ENCODE results near the gene ANKRD31. TPM values are rescaled to one million over a fixed set of nuclear protein-coding genes. Genes with fewer than 3 reads are reported as not detected.

Gene ANKRD31
- polyA plus RNA-seq, 2 of the 4 experiments (the other 2 are of a cell fraction): 0.15 to 0.49 TPM

- TF ChIP-seq ATOH8 (CRISPR knock-in tag; IDR thresholded peaks at IDR 0.05; ENCODE audit: low read depth) (no peak), MAX (IDR thresholded peaks at IDR 0.05) (no peak), ESRRA (IDR thresholded peaks at IDR 0.05; ENCODE audit: borderline replicate concordance, low read length) (no peak)
Observed at GRCh38 chr5:75028090-75028489, 208.6 kb downstream of the ANKRD31 start (continued).

- no peaks in the 10 kb centered on the region for H3K9me3 ChIP-seq
- no peak for FAIRE-seq
- no peak overlapping the region for H3K4me3 ChIP-seq
- H3K27ac ChIP-seq: no peak overlapping the region
- H3K4me1 ChIP-seq: no peaks in the 10 kb centered on the region
- 47% methylated on average over 9 of the region's 9 CpGs for WGBS (ENCODE audit: missing lambda C conversion rate)
- CTCF ChIA-PET: interaction anchor here (0.5 to 1.7 kb wide), 3 partner anchors 14 to 57 kb away, joined by 4 to 8 read pairs (median 6); no protein-coding TSS in a partner anchor
- no peak for ATAC-seq
- TF ChIP-seq ESRRA (IDR thresholded peaks at IDR 0.05; ENCODE audit: borderline replicate concordance, low read length): no peak
- TF ChIP-seq PHF8 (IDR thresholded peaks at IDR 0.05; ENCODE audit: borderline replicate concordance, low read depth): no peak
- TF ChIP-seq JUN (IDR thresholded peaks at IDR 0.05): no peak
- no peak overlapping the region for H3K4me2 ChIP-seq
- no peak for DNase-seq (ENCODE audit: low read depth in 1 of 2, low spot score in 1 of 2)
- POLR2A ChIA-PET: no interaction called here
Observed at GRCh38 chr5:75023368-75024159, 213.1 kb downstream of the ANKRD31 start.

DNA sequence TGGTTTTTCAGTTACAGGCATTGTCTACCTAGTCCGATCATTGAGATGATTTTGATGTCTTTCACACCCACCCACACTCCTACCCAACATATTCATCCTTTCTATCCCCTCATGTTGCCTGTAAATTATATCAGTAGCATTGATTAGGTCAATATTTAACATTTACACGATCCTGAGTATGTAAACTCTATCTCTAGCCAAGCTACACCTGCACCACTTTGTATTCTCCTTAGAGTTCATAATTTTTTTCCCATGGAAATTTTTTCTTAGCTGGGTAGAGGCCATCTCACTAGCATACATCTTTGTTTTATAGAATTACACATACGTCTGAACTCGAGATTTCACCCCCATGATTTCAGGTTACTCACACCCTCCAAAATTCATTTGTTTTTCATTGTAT lies 214.9 kb downstream of the ANKRD31 start:
- ChIA-PET POLR2A (no interaction called here), CTCF (interaction anchor here (1.7 kb wide), 1 partner anchor 28 kb away, joined by 8 read pairs; no protein-coding TSS in a partner anchor)
- WGBS (ENCODE audit: missing lambda C conversion rate): 42% methylated on average over 4 of the region's 4 CpGs
- FAIRE-seq (no peak), DNase-seq (ENCODE audit: low read depth in 1 of 2, low spot score in 1 of 2) (no peak), ATAC-seq (no peak)
- Histone ChIP-seq H3K9me3 (no peaks in the 10 kb centered on the region), H3K27ac (no peak overlapping the region), H3K4me2 (no peak overlapping the region), H3K4me3 (no peak overlapping the region), H3K4me1 (no peaks in the 10 kb centered on the region)
- TF ChIP-seq, protein P1, sequence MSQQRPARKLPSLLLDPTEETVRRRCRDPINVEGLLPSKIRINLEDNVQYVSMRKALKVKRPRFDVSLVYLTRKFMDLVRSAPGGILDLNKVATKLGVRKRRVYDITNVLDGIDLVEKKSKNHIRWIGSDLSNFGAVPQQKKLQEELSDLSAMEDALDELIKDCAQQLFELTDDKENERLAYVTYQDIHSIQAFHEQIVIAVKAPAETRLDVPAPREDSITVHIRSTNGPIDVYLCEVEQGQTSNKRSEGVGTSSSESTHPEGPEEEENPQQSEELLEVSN (IDR thresholded peaks at IDR 0.05; ENCODE audit: borderline replicate concordance, low read depth): no peak
- no peak for TF ChIP-seq ZFP36 (IDR thresholded peaks at IDR 0.05; ENCODE audit: borderline replicate concordance, partially characterized antibody)
- TF ChIP-seq FOSL2 (IDR thresholded peaks at IDR 0.05): no peak
- no peak for TF ChIP-seq FOSL2 (CRISPR knock-in tag; IDR thresholded peaks at IDR 0.05)
- TF ChIP-seq NFE2L2 (conservative IDR thresholded peaks at IDR 0.05; ENCODE audit: low read length): no peak
- no peak for TF ChIP-seq MAX (IDR thresholded peaks at IDR 0.05)
- TF ChIP-seq SREBF2 (IDR thresholded peaks at IDR 0.05): no peak
- no peak for TF ChIP-seq ZC3H11A (IDR thresholded peaks at IDR 0.05)
- no peak for TF ChIP-seq FOSB (CRISPR knock-in tag; IDR thresholded peaks at IDR 0.05)
- no peak for TF ChIP-seq RCOR1 (IDR thresholded peaks at IDR 0.05; ENCODE audit: low read depth, low read length)
- TF ChIP-seq HOXB5 (CRISPR knock-in tag; IDR thresholded peaks at IDR 0.05): no peak
- TF ChIP-seq CEBPB (IDR thresholded peaks at IDR 0.05): no peak
- no peak for TF ChIP-seq EHF (CRISPR knock-in tag; IDR thresholded peaks at IDR 0.05)
- no peak for TF ChIP-seq KDM1A (IDR thresholded peaks at IDR 0.05; ENCODE audit: low read depth)
- no peak for TF ChIP-seq ESRRA (IDR thresholded peaks at IDR 0.05; ENCODE audit: borderline replicate concordance, low read length)

- Histone ChIP-seq H3K4me2 (no peak overlapping the region), H3K9me3 (no peaks in the 10 kb centered on the region), H3K4me3 (no peak overlapping the region), H3K4me1 (no peaks in the 10 kb centered on the region), H3K27ac (no peak overlapping the region)
- FAIRE-seq: no peak
- DNase-seq (ENCODE audit: low read depth in 1 of 2, low spot score in 1 of 2): no peak
- ATAC-seq: no peak
- 59% methylated on average over 3 of the region's 3 CpGs for WGBS (ENCODE audit: missing lambda C conversion rate)
- POLR2A ChIA-PET: no interaction called here
- CTCF ChIA-PET: no interaction called here
- TF ChIP-seq USF2 (IDR thresholded peaks at IDR 0.05) (peak; percentile 56; the same call in 1 of the 2 replicates), ESRRA (IDR thresholded peaks at IDR 0.05; ENCODE audit: borderline replicate concordance, low read length) (no peak), FOXS1 (CRISPR knock-in tag; IDR thresholded peaks at IDR 0.05) (no peak), NPAS2 (CRISPR knock-in tag; IDR thresholded peaks at IDR 0.05; ENCODE audit: borderline replicate concordance) (no peak), BHLHE40 (IDR thresholded peaks at IDR 0.05; ENCODE audit: low read depth, low read length) (no peak), ZFP36 (IDR thresholded peaks at IDR 0.05; ENCODE audit: borderline replicate concordance, partially characterized antibody) (no peak)
- TF ChIP-seq, protein P2, sequence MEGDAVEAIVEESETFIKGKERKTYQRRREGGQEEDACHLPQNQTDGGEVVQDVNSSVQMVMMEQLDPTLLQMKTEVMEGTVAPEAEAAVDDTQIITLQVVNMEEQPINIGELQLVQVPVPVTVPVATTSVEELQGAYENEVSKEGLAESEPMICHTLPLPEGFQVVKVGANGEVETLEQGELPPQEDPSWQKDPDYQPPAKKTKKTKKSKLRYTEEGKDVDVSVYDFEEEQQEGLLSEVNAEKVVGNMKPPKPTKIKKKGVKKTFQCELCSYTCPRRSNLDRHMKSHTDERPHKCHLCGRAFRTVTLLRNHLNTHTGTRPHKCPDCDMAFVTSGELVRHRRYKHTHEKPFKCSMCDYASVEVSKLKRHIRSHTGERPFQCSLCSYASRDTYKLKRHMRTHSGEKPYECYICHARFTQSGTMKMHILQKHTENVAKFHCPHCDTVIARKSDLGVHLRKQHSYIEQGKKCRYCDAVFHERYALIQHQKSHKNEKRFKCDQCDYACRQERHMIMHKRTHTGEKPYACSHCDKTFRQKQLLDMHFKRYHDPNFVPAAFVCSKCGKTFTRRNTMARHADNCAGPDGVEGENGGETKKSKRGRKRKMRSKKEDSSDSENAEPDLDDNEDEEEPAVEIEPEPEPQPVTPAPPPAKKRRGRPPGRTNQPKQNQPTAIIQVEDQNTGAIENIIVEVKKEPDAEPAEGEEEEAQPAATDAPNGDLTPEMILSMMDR (IDR thresholded peaks at IDR 0.05): no peak
Observed at GRCh38 chr5:75021219-75021618, 215.5 kb downstream of the ANKRD31 start.
